DND-41 (cell line): Measurements from ENCODE around the gene C11orf68.

Experiments used
- ATAC-seq: fragments of 200-7000 bp; cut with Tn5 transposase; 3 replicates; pipeline ENCODE4 v1.9.1; 2021; ENCODE audit warnings: low read depth; ENCODE audit not compliant: insufficient read depth
- DNase-seq: peaks from one replicate; pipeline ENCODE4 v3.0.0-alpha.2; 2020
- H2AFZ ChIP-seq: 2 replicates; pipeline ENCODE4 v1.6.0; 2012; ENCODE audit warnings: low read depth, low read length
- H3K27ac ChIP-seq: 2 replicates; pipeline ENCODE4 v1.5.1; 2012; ENCODE audit warnings: low read length, inconsistent platforms
- H3K27me3 ChIP-seq: fragments of 200-600 bp; sonication (generic); 2 replicates; pipeline ENCODE4 v1.6.0; 2012; ENCODE audit warnings: low read length, mild to moderate bottlenecking, inconsistent platforms; ENCODE audit not compliant: insufficient read depth, poor library complexity
- H3K36me3 ChIP-seq: 2 replicates; pipeline ENCODE4 v1.5.1; 2012; ENCODE audit warnings: low read length, inconsistent platforms; ENCODE audit not compliant: insufficient read depth
- H3K4me1 ChIP-seq: 2 replicates; pipeline ENCODE4 v1.5.1; 2012; ENCODE audit warnings: mild to moderate bottlenecking, low read length; ENCODE audit not compliant: insufficient read depth
- H3K4me2 ChIP-seq: 2 replicates; pipeline ENCODE4 v1.6.0; 2012; ENCODE audit warnings: mild to moderate bottlenecking, moderate library complexity, low read length, inconsistent platforms; ENCODE audit not compliant: insufficient read depth
- H3K4me3 ChIP-seq, 2 experiments: fragments of 200-600 bp in 1 of 2; shearing (Covaris generic) in 1 of 2; 2 replicates each; pipeline ENCODE4 v1.5.1; 2012 to 2016; ENCODE audit warnings: inconsistent platforms in 2 of 2, low read length in 2 of 2, mild to moderate bottlenecking in 2 of 2, low read depth in 1 of 2, moderate library complexity in 1 of 2
- H3K79me2 ChIP-seq: 2 replicates; pipeline ENCODE4 v1.6.0; 2012; ENCODE audit warnings: low read length, inconsistent platforms; ENCODE audit not compliant: insufficient read depth
- H3K9ac ChIP-seq: 2 replicates; pipeline ENCODE4 v1.6.0; 2012; ENCODE audit warnings: low read depth, mild to moderate bottlenecking, inconsistent platforms, low read length, moderate library complexity
- H3K9me3 ChIP-seq: 2 replicates; pipeline ENCODE4 v1.5.1; 2012; ENCODE audit warnings: low read length, moderate library complexity, mild to moderate bottlenecking, inconsistent platforms; ENCODE audit not compliant: insufficient read depth, severe bottlenecking
- H4K20me1 ChIP-seq: 2 replicates; pipeline ENCODE4 v1.6.0; 2012; ENCODE audit warnings: low read length; ENCODE audit not compliant: insufficient read depth
- EZH2 ChIP-seq: IDR thresholded peaks from 3 replicates; pipeline ENCODE4 v1.6.1; 2012; ENCODE audit warnings: borderline replicate concordance, low read depth, mild to moderate bottlenecking, moderate library complexity, low read length, inconsistent platforms; ENCODE audit not compliant: severe bottlenecking
- TF ChIP-seq, protein P1 (sequence below): IDR thresholded peaks from 2 replicates; pipeline ENCODE4 v1.5.1; 2012; ENCODE audit warnings: borderline replicate concordance, low read length, moderate library complexity, mild to moderate bottlenecking; ENCODE audit not compliant: poor library complexity, severe bottlenecking; ENCODE audit errors: extremely low read depth

Gene C11orf68

DNA sequence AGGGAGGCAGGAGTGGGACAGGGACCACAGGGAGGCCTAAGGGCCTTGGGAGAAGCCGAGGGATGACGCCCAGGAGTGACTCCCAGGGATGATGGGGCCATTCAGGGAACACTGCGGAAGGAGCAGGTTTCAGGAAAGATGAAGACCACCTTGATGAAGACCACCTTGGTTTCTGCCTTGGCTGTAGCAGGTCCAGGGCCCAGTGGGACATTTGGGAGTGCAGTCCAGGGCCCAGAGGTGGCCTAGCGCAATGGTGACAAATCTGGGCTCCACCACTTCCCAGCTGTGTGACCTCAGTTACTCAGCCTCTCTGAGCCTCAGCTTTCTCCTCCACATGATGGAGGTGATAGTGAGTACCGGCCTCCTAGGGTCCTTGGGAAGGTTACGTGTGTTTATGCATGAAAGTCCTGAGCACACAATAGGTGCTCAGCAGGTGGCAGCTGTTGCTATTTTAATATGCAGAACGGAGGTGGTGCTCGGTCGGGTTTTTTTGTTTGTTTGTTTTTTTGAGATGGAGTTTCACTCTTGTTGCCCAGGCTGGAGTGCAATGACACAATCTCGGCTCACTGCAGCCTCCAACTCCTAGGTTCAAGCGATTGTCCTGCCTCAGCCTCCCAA is 27.2 kb upstream of the C11orf68 start:
- H3K4me3 ChIP-seq: no peak overlapping the region
- DNase-seq (no peak), ATAC-seq (no peak)
- H3K9ac ChIP-seq: no peak overlapping the region
- no peaks in the 10 kb centered on the region for H3K36me3 ChIP-seq
- TF ChIP-seq, protein P1, sequence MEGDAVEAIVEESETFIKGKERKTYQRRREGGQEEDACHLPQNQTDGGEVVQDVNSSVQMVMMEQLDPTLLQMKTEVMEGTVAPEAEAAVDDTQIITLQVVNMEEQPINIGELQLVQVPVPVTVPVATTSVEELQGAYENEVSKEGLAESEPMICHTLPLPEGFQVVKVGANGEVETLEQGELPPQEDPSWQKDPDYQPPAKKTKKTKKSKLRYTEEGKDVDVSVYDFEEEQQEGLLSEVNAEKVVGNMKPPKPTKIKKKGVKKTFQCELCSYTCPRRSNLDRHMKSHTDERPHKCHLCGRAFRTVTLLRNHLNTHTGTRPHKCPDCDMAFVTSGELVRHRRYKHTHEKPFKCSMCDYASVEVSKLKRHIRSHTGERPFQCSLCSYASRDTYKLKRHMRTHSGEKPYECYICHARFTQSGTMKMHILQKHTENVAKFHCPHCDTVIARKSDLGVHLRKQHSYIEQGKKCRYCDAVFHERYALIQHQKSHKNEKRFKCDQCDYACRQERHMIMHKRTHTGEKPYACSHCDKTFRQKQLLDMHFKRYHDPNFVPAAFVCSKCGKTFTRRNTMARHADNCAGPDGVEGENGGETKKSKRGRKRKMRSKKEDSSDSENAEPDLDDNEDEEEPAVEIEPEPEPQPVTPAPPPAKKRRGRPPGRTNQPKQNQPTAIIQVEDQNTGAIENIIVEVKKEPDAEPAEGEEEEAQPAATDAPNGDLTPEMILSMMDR: no peak
- TF ChIP-seq EZH2: no peak
- H3K4me1 ChIP-seq: no peaks in the 10 kb centered on the region
- no peak overlapping the region for H3K4me2 ChIP-seq
- H4K20me1 ChIP-seq: no peaks in the 10 kb centered on the region
- no peaks in the 10 kb centered on the region for H3K9me3 ChIP-seq
- H3K79me2 ChIP-seq: no peaks in the 10 kb centered on the region
- no peak overlapping the region for H2AFZ ChIP-seq
- H3K27me3 ChIP-seq: no peaks in the 10 kb centered on the region
- H3K27ac ChIP-seq: no peak overlapping the region

DNA sequence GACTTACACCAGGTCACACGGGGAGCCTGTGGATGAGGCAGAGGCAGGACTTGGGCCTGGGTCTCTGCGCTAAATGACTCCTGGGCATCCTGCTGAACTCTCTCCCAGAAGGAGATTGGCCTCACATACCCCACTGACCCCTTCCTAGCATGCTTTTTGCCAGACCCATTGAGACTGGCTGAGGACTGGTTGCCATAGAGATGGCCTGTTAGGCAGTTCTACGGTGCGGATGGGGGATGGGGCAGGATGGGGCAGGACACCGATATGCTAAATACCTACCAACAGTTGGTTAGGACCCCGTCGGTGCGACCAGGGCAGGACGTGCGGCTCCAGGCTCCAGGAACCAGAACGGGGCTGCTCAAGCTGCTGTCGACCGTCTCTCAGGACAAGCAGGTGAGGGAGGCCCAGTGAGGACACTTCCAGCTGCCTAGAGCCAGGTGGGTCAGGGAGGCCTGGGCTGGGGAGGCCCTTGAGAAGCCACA is 26.6 kb upstream of the C11orf68 start, which contains the start of gene TSGA10IP:
TSS of gene TSGA10IP (plus strand) at position 51 of the 482 bp plus-strand sequence. CDS start at position 247, 196 bp downstream.
- DNase-seq: no peak
- no peak within 1 kb of the TSS for H3K4me3 ChIP-seq
- no peak within 1 kb of the TSS for H2AFZ ChIP-seq
- H3K79me2 ChIP-seq: no peaks in the 10 kb centered on the region
- H4K20me1 ChIP-seq: no peaks in the 10 kb centered on the region
- no peaks in the 10 kb centered on the region for H3K4me1 ChIP-seq
- TF ChIP-seq, protein P1: no peak
- TF ChIP-seq EZH2: no peak
- no peaks in the 10 kb centered on the region for H3K9me3 ChIP-seq
- no peak for ATAC-seq
- H3K27me3 ChIP-seq: no peaks in the 10 kb centered on the region
- no peaks in the 10 kb centered on the region for H3K36me3 ChIP-seq
- no peak within 1 kb of the TSS for H3K27ac ChIP-seq
- no peak within 1 kb of the TSS for H3K4me2 ChIP-seq
- no peak within 1 kb of the TSS for H3K9ac ChIP-seq

- TF ChIP-seq, protein P1: no peak
- TF ChIP-seq EZH2: no peak
- no peaks in the 10 kb centered on the region for H3K9me3 ChIP-seq
- H3K36me3 ChIP-seq: no peaks in the 10 kb centered on the region
- DNase-seq: no peak
- no peak for ATAC-seq
- H3K79me2 ChIP-seq: no peaks in the 10 kb centered on the region
- H3K4me1 ChIP-seq: no peaks in the 10 kb centered on the region
- H3K4me3 ChIP-seq: no peak overlapping the region
- no peak overlapping the region for H3K27ac ChIP-seq
- no peak overlapping the region for H3K4me2 ChIP-seq
- H2AFZ ChIP-seq: no peak overlapping the region
- no peaks in the 10 kb centered on the region for H3K27me3 ChIP-seq
- no peak overlapping the region for H3K9ac ChIP-seq
- H4K20me1 ChIP-seq: no peaks in the 10 kb centered on the region
Observed at GRCh38 chr11:65944767-65945166, 25.9 kb upstream of the C11orf68 start.

DNA sequence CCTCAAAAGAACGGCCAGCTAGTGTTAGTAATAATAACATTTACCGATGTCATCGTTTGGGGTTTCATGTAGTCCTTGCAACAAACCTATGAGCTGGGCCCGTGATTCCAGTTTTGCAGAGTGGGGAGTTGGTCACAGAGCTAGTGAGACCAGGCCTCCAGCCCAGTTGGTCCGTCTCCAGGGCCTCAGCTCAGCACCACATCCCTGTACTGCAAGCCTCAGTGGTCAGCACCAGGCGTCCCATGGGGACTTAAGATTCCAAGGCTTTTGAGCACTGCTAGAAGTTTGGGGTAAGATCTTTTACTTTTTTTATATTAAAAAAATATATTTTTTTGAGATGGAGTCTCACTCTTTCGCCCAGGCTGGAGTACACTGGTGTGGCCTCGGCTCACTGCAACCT is 25.3 kb upstream of the C11orf68 start:
- no peaks in the 10 kb centered on the region for H3K4me1 ChIP-seq
- no peak overlapping the region for H3K27ac ChIP-seq
- H3K4me3 ChIP-seq: no peak overlapping the region
- no peaks in the 10 kb centered on the region for H3K27me3 ChIP-seq
- no peak overlapping the region for H3K9ac ChIP-seq
- no peaks in the 10 kb centered on the region for H4K20me1 ChIP-seq
- H3K9me3 ChIP-seq: no peaks in the 10 kb centered on the region
- H3K79me2 ChIP-seq: no peaks in the 10 kb centered on the region
- no peak for ATAC-seq
- DNase-seq: no peak
- no peak overlapping the region for H3K4me2 ChIP-seq
- TF ChIP-seq, protein P1: no peak
- no peak for TF ChIP-seq EZH2
- H2AFZ ChIP-seq: no peak overlapping the region
- H3K36me3 ChIP-seq: no peaks in the 10 kb centered on the region
